HG03378 (cell line): Measurements from ENCODE around the gene GADD45GIP1.

Experiments used
- ATAC-seq: cut with Tn5 transposase; IDR thresholded peaks from one replicate; pipeline ENCODE4 v1.9.1; 2021; ENCODE audit warnings: mild to moderate bottlenecking, moderate library complexity; ENCODE audit not compliant: unreplicated experiment

The GADD45GIP1 gene

DNA sequence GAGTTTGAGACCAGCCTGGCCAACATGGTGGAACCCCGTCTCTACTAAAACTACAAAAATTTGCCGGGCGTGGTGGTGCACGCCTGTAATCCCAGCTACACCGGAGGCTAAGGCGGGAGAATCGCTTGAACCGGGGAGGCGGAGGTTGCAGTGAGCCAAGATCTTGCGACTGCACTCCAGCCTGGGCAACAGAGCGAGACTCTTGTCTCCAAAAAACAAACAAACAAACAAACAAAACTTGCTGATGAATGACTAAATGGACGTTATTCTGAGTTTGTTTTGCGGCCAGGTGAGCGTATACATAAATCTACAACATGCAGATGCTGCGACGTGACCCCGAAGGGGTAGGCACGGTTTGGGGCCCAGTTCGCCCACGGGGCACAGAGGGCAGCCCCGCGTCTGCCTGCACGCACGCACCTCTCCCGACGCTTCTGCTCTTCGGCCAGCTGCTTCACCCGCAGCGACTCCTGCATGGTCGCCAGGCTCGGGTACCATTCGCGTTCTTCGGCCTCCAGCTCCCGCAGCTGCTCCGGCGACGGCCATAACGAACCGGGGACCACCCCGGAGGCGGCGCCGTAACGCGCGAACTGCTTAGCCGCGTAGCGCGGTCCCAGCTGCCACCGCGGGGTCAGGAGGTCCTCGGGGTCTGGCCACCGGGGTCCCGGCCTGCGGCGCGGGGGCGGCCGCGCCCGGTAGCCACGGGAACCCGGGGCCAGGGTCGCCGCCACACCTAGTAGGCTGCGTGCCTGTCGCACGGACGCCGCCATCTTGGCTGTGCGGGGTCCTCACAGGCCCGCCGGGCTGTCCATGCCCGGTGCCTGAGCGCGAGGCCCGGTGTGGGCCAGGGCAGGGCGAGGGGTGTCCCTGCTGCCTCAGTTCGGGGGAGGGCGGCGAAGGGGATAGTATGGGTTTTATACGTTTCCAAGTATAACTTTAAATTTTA is at the start of gene GADD45GIP1:
TSS of gene GADD45GIP1 (minus strand) at position 778 of the 943 bp plus-strand sequence. CDS start at position 767, 11 bp downstream.
- no peak for ATAC-seq

- no peak for ATAC-seq
Observed at GRCh38 chr19:13005861-13006370, 48.9 kb upstream of the GADD45GIP1 start.

- no peak for ATAC-seq
Observed at GRCh38 chr19:13005253-13005652, 48.2 kb upstream of the GADD45GIP1 start.

- no peak for ATAC-seq
Observed at GRCh38 chr19:13004273-13004672, 47.2 kb upstream of the GADD45GIP1 start.

GRCh38 chr19:13003081-13003480 is 46.1 kb upstream of the GADD45GIP1 start:
- no peak for ATAC-seq

DNA sequence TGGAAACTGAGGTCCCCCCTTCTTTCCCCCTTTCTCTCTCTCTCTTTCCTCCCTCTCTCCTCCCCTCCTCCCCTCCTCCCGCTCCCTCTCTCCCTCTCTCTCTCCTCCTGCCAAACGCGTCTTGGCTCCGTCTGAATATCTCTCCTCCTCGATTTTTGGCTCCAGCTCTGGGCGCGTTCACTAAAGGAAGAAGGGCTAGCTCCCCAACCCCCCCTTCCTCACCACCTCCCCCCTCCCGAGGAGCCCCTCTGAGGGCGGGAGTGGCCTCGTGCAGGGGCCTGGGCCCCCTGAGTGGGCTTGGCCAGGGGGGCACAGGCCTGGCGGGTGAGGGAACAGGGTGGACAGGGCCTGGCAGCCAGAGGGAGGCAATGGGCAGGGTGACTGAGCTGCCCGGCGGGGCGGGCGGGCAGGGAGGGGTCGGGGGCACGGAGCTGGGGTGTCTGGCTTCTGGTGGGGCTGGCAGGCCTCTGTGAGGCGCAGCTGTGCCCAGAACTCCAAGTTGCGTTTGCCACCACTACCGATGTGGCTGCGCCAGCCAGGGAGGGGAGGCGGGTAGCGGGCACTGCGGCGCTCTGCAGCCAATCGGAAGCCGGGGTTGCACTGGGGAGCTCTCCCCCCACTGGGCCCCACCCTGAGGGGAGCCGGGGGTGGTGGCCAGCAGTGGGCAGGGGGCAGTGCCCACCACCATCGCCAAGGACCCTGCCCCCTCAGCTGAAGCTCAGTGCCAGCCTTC is 45.3 kb upstream of the GADD45GIP1 start:
- ATAC-seq, result no peak

- no peak for ATAC-seq
Observed at GRCh38 chr19:13001502-13002165, 44.6 kb upstream of the GADD45GIP1 start.

DNA sequence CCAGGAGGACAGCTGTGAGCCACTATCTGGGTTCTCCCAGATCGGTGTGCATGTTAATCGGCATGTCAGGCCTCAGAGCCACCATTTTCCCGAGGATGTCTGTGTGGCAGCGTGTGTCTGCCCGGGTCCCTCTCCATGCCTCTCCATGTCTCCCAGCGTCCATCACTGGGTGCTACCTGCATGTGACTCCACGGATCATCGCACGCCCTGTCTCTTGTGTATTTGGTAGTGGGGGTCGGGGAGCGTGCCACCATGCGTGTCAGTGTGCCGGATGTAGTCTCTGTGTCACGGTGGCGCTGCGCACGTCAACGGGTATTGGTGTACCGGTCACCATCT is 44.1 kb upstream of the GADD45GIP1 start:
- no peak for ATAC-seq

DNA sequence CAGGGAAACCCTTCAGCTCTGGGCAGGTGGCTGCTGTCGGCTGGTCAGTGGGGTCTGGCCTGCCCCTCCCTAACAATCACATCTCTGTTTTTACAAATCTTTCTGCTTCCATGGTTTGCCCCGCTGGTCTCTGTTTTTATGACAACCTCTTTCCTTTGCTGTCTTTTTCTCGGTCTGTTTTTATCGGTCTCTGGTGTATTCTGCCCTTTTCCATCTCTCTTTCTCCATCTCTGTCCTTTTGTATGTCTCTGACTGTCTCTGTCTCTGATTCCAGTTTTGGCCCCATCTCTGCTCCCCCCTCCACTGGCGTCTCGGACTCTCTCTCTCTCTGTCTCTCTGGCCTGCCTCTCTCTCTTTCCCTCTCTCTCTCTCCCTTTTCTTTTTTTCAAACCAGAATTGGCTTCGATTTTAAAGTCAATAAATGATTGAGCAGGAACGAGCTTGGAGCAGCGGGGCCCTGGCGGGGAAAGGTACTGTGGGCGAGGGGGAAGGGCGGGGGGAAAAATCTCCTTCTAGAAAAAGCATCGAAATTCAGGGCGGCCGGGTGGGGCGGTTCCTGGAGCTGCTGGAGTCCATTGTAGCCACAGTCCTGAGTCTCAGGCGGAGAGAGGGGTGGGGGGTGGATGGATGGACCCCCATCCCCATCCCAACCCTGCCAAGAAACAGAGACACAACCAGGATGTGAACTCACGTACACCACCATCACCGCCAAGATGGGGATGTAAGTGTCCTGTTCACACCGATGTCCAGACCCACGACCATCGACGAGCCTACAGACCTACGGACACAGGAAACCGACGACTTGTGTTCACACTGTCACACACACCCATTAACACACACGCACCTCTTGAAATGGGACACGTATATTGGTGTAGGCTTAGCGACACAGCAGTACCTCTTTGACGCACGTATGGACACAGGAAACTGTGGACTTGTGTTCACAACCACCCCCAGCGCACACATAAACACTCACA is 41.2 kb upstream of the GADD45GIP1 start:
- no peak for ATAC-seq

GRCh38 chr19:12997179-12997966 is 40.4 kb upstream of the GADD45GIP1 start:
- ATAC-seq, result no peak

- no peak for ATAC-seq
Observed at GRCh38 chr19:12996406-12997094, 39.5 kb upstream of the GADD45GIP1 start.

DNA sequence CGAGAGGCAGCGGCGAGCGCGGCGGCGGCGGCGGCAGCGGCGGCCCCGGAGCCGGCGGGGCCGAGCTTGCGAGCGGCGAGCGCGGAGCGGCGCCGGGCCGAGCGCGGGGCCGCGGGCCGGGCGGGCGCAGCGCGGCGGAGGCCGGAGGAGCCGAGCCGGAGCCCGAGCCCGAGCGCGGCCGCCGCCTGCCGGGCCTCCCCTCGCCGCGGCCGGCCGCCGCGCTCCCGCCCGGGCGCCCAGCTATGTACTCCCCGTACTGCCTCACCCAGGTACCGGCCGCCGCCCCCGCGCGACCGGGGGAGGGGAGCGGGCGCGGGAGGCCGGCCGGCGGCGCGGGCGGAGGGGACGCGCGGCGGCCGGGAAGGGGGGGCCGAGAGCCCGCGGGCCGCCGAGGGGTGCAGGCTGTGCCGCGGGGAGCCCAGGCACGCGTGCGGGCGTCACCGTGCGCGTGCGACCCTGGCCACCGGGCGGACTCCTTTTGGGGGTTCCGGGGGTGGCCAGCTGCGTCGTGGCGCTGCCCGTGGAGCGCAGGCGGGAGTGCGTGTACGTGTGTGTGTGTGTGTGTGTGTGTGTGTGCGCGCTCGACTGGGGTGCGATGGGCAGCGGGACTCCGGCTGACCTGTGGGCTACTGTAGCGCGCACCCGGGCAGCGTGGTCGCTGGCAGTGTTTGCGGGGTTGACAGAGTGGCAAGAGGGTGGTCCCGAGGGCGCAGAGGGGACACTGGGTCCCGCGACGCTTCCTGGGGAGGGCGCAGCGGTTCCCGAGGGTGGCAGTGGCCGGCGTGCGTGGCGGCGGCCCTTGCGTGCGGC is 38.8 kb upstream of the GADD45GIP1 start:
- ATAC-seq, result no peak

DNA sequence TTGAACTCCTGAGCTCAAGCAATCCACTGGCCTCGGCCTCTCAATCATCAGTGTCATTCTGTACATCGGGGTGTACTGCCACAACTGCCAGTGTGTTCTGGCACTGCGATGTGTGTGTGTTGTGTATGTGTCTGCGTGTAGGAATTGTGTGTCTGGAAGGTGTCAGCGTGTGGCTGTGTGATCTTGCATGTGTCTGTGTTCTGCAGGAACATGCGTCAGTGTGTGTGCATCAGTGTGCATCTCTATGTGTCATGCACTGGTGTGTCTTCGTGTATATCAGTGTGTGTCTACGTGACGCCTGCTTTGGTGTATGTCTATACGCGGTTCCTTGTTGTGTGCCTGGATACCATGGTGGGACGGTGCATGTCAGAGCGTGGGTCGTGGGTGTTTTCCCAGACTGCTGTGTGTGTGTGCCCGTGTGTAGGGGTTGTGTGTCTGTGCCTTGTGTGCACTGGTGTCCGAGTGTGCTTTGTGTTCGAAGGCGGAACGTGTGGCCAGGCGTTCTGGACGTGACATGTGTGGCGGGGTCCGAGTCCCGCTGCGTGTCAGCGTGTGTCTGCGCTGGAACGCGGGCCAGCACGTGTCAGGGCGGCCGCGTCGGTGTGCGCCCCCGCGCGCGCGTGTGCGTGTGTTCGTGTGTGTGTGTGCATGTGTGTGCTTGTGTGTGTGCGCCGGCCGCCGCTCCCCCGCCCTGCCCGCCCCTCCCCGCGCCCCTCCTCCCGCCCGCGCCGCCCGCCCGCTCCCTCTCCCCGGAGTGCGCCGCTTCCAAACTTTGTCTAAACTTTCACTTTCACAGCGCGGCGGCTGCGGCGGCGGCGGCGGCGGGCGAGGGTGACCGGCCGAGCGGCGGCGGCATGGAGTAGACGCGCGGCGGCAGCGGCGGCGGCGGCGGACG is 37.9 kb upstream of the GADD45GIP1 start, which contains the start of gene NFIX:
TSS of gene NFIX (plus strand) at position 775 of the 895 bp plus-strand sequence. CDS start 363 bp downstream, outside the sequence.
- no peak for ATAC-seq

DNA sequence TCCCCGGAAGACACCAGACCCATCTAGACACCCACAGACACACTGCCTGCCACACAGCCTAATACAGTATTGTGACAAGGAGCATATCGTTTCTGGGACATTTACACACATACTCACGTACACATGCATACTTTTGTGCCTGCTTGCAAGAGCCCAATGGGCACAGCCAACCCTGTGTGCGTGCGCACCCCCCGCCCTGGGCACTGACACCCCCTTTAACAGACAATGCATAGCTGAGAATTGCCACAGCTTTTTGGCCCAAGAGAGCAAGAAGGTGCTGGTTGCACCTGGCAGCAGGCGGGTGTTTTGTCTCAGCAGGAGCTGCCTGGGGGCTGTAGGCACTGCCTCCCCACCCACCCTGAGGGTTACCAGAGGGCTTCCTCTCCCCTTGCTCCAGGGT is 36.5 kb upstream of the GADD45GIP1 start:
- ATAC-seq, result no peak

DNA sequence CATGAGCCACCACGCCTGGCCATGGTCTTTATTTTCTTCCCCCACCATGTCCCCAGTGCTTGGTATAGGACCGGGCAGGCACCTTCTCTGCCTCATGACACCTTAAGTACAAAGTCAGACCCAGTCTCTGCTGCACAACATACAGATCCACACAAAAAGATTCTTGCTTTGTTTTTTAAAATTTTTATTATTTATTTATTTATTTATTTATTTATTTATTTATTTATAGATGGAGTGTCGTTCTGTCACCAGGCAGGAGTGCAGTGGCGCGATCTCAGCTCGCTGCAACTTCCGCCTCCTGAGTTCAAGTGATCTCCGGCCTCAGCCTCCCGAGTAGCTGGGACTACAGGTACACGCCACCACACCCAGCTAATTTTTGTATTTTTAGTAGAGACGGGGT is 35.7 kb upstream of the GADD45GIP1 start:
- no peak for ATAC-seq

GRCh38 chr19:12991296-12991695 is 34.3 kb upstream of the GADD45GIP1 start:
- no peak for ATAC-seq

- ATAC-seq, result no peak
Observed at GRCh38 chr19:12990853-12991252, 33.8 kb upstream of the GADD45GIP1 start.
